H1 (cell line): ENCODE data around the gene TMEM163. TPM values are rescaled to one million over a fixed set of nuclear protein-coding genes. Genes with fewer than 3 reads are reported as not detected.

Experiments
- CTCF ChIA-PET: fragments of 300-600 bp; sonication (Branson Sonifier 250); formaldehyde crosslinking; loops from one replicate; lab custom pipeline; 2021; ENCODE audit not compliant: partially characterized antibody; lab: Charles Lee
- POLR2A ChIA-PET: fragments of 300-600 bp; sonication (Branson Sonifier 250); formaldehyde crosslinking; loops from one replicate; lab custom pipeline; 2021; ENCODE audit warnings: inconsistent platforms; ENCODE audit not compliant: partially characterized antibody; lab: Charles Lee
- DNase-seq, 2 experiments: peaks; one replicate each; pipeline versions ENCODE4 v3.0.0 to v3.0.0-alpha.2; 2010 to 2022; ENCODE audit warnings: low spot score in 2 of 2, low read depth in 1 of 2, mixed read lengths in 1 of 2
- FAIRE-seq: peaks from 2 replicates; lab custom pipeline; 2011; peaks lifted over from hg19 to GRCh38; lab: Jason Lieb, UNC
- H2AFZ ChIP-seq: 2 replicates; pipeline ENCODE4 v1.8.1; 2012; ENCODE audit warnings: low read length, inconsistent platforms
- H2AK5ac ChIP-seq: 2 replicates; pipeline ENCODE4 v1.6.1; 2013; ENCODE audit warnings: low read depth, low read length
- H2BK120ac ChIP-seq: replicated peaks from 2 replicates; pipeline ENCODE3; 2013; ENCODE audit warnings: low read depth, low read length, inconsistent platforms
- H2BK12ac ChIP-seq: 2 replicates; pipeline ENCODE4 v1.6.1; 2013; ENCODE audit warnings: low read depth, low read length
- H2BK15ac ChIP-seq: 2 replicates; pipeline ENCODE4 v1.6.1; 2013; ENCODE audit warnings: low read length
- H2BK20ac ChIP-seq: 2 replicates; pipeline ENCODE4 v1.6.1; 2013; ENCODE audit warnings: low read length
- H2BK5ac ChIP-seq: 2 replicates; pipeline ENCODE4 v1.6.1; 2013; ENCODE audit warnings: low read depth, low read length
- H3K14ac ChIP-seq: 2 replicates; pipeline ENCODE4 v1.6.1; 2013; ENCODE audit warnings: inconsistent platforms; ENCODE audit not compliant: insufficient read length
- H3K18ac ChIP-seq: 2 replicates; pipeline ENCODE4 v1.6.1; 2013; ENCODE audit warnings: low read length; ENCODE audit errors: extremely low read depth
- H3K23ac ChIP-seq: 2 replicates; pipeline ENCODE4 v1.6.1; 2013; ENCODE audit warnings: inconsistent platforms; ENCODE audit not compliant: insufficient read length
- H3K23me2 ChIP-seq: 2 replicates; pipeline ENCODE4 v1.6.1; 2013; ENCODE audit warnings: low read depth, low read length
- H3K27ac ChIP-seq: 2 replicates; pipeline ENCODE4 v1.6.1; 2011; ENCODE audit warnings: low read depth, low read length, inconsistent platforms
- H3K27me3 ChIP-seq, 4 experiments: replicated peaks in 1 of 4; 1 replicate in 1 of 4; 2 replicates in 3 of 4; pipeline versions ENCODE4 v1.6.1 to v1.8.1; 2011 to 2013; ENCODE audit warnings: low read length in 3 of 4, mild to moderate bottlenecking in 3 of 4, inconsistent platforms in 2 of 4, mixed read lengths in 2 of 4, moderate library complexity in 1 of 4; ENCODE audit not compliant: control insufficient read depth in 3 of 4, insufficient read depth in 3 of 4; ENCODE audit errors: extremely low read depth in 1 of 4
- H3K36me3 ChIP-seq, 4 experiments: 2 replicates each; pipeline versions ENCODE4 v1.6.1 to v1.8.1; 2011 to 2013; ENCODE audit warnings: mild to moderate bottlenecking in 4 of 4, low read length in 3 of 4, moderate library complexity in 2 of 4, control low read depth in 1 of 4, inconsistent platforms in 1 of 4; ENCODE audit not compliant: insufficient read depth in 4 of 4, control insufficient read depth in 2 of 4
- H3K4ac ChIP-seq: replicated peaks from 2 replicates; pipeline ENCODE3; 2013; ENCODE audit warnings: low read length, low read depth, mixed read lengths, inconsistent platforms; ENCODE audit not compliant: insufficient read length
- H3K4me1 ChIP-seq, 4 experiments: replicated peaks in 1 of 4; 1 replicate in 1 of 4; 2 replicates in 3 of 4; pipeline versions ENCODE4 v1.6.1 to v1.8.1; 2011 to 2013; ENCODE audit warnings: low read length in 3 of 4, inconsistent platforms in 2 of 4, mixed read lengths in 1 of 4; ENCODE audit not compliant: insufficient read depth in 4 of 4, control insufficient read depth in 3 of 4
- H3K4me2 ChIP-seq, 2 experiments: 2 replicates each; pipeline versions ENCODE4 v1.6.1 to v1.8.1; 2011 to 2013; ENCODE audit warnings: low read depth in 2 of 2, low read length in 2 of 2, control low read depth in 1 of 2, inconsistent platforms in 1 of 2, mild to moderate bottlenecking in 1 of 2; ENCODE audit not compliant: insufficient read depth in 1 of 2
- H3K4me3 ChIP-seq, 4 experiments: fragments of 200-600, 300-600 bp in 1 of 4; sonication (generic), shearing (Covaris generic), sonication (Bioruptor Twin) in 1 of 4; 2 replicates each; pipeline versions ENCODE4 v1.5.1 to v1.8.1; 2011 to 2016; ENCODE audit warnings: low read length in 4 of 4, low read depth in 3 of 4, control low read depth in 2 of 4, inconsistent platforms in 2 of 4, mild to moderate bottlenecking in 2 of 4, mixed read lengths in 1 of 4, moderate library complexity in 1 of 4; ENCODE audit not compliant: insufficient read depth in 2 of 4; ENCODE audit errors: extremely low read depth in 1 of 4
- H3K56ac ChIP-seq: replicated peaks from 2 replicates; pipeline ENCODE3; 2013; ENCODE audit warnings: low read depth, mild to moderate bottlenecking, mixed read lengths, low read length, inconsistent platforms; ENCODE audit not compliant: insufficient read length
- H3K79me1 ChIP-seq: 2 replicates; pipeline ENCODE4 v1.6.1; 2013; ENCODE audit warnings: low read depth, low read length, control low read depth
- H3K79me2 ChIP-seq, 2 experiments: 2 replicates each; pipeline versions ENCODE4 v1.6.1 to v1.8.1; 2012 to 2013; ENCODE audit warnings: low read length in 2 of 2, mild to moderate bottlenecking in 2 of 2, inconsistent platforms in 1 of 2; ENCODE audit not compliant: insufficient read depth in 2 of 2, control insufficient read depth in 1 of 2
- H3K9ac ChIP-seq, 4 experiments: replicated peaks in 1 of 4; 1 replicate in 1 of 4; 2 replicates in 3 of 4; pipeline versions ENCODE4 v1.6.1 to v1.8.1; 2011 to 2013; ENCODE audit warnings: low read depth in 3 of 4, low read length in 3 of 4, control low read depth in 2 of 4, mild to moderate bottlenecking in 2 of 4, moderate library complexity in 2 of 4, inconsistent platforms in 1 of 4; ENCODE audit errors: extremely low read depth in 1 of 4
- H3K9me3 ChIP-seq, 2 experiments: 2 replicates each; pipeline versions ENCODE4 v1.6.1 to v1.8.1; 2012 to 2013; ENCODE audit warnings: mild to moderate bottlenecking in 2 of 2, moderate library complexity in 2 of 2, control low read depth in 1 of 2, inconsistent platforms in 1 of 2, low read depth in 1 of 2, low read length in 1 of 2, mixed read lengths in 1 of 2; ENCODE audit not compliant: insufficient read depth in 2 of 2
- H4K20me1 ChIP-seq, 2 experiments: replicated peaks in 1 of 2; 2 replicates each; pipeline versions ENCODE3 to v1.8.1; 2011 to 2013; ENCODE audit warnings: inconsistent platforms in 2 of 2, low read length in 2 of 2, mild to moderate bottlenecking in 1 of 2; ENCODE audit not compliant: insufficient read depth in 2 of 2, control insufficient read depth in 1 of 2
- H4K5ac ChIP-seq: 2 replicates; pipeline ENCODE4 v1.6.1; 2013; ENCODE audit warnings: low read length, low read depth, mixed read lengths, inconsistent platforms; ENCODE audit not compliant: insufficient read length
- H4K8ac ChIP-seq: 2 replicates; pipeline ENCODE4 v1.8.0; 2013; ENCODE audit warnings: mild to moderate bottlenecking, moderate library complexity, low read length, inconsistent platforms; ENCODE audit not compliant: insufficient read depth; ENCODE audit errors: extremely low read depth
- H4K91ac ChIP-seq: replicated peaks from 2 replicates; pipeline ENCODE3; 2013; ENCODE audit warnings: low read length, mixed read lengths, inconsistent platforms; ENCODE audit not compliant: insufficient read length
- CBX5 ChIP-seq: fragments of 300-800, 300-1000 bp; sonication (generic); IDR thresholded peaks from 2 replicates; pipeline ENCODE4 v1.7.1; 2016; ENCODE audit warnings: antibody characterized with exemption, low read length, low read depth
- CEBPB ChIP-seq: IDR thresholded peaks from 2 replicates; pipeline ENCODE4 v1.6.1; 2012; ENCODE audit warnings: low read depth, low read length
- CHD1 ChIP-seq: IDR thresholded peaks from 2 replicates; pipeline ENCODE4 v1.6.1; 2012; ENCODE audit warnings: low read depth, low read length, improper control_type of control experiment
- EP300 ChIP-seq, 2 experiments: IDR thresholded peaks; 1 replicate in 1 of 2; 2 replicates in 1 of 2; pipeline ENCODE4 v1.6.1; 2011 to 2012; ENCODE audit warnings: low read depth in 2 of 2, low read length in 2 of 2, mild to moderate bottlenecking in 2 of 2, borderline replicate concordance in 1 of 2, inconsistent platforms in 1 of 2, moderate library complexity in 1 of 2
- EZH2 ChIP-seq: fragments of 200-600 bp; sonication (generic); IDR thresholded peaks from 2 replicates; pipeline ENCODE4 v1.7.1; 2012; ENCODE audit warnings: low read depth, mild to moderate bottlenecking, moderate library complexity, low read length, inconsistent platforms; ENCODE audit not compliant: severe bottlenecking
- HDAC2 ChIP-seq, 2 experiments: fragments of 300-600 bp in 1 of 2; sonication (generic) in 1 of 2; IDR thresholded peaks; 2 replicates each; pipeline ENCODE4 v1.6.1; 2011 to 2012; ENCODE audit warnings: low read depth in 2 of 2, low read length in 2 of 2, mild to moderate bottlenecking in 2 of 2, moderate library complexity in 2 of 2, borderline replicate concordance in 1 of 2, inconsistent platforms in 1 of 2
- KDM5A ChIP-seq: fragments of 200-600 bp; IDR thresholded peaks from 2 replicates; pipeline ENCODE4 v1.7.1; 2012; ENCODE audit warnings: mild to moderate bottlenecking, low read length, inconsistent platforms, mixed read lengths
- POLR2AphosphoS5 ChIP-seq: IDR thresholded peaks from 2 replicates; pipeline ENCODE4 v1.6.1; 2011; ENCODE audit warnings: low read depth, low read length
- POU5F1 ChIP-seq: IDR thresholded peaks from 2 replicates; pipeline ENCODE4 v1.6.1; 2011; ENCODE audit warnings: low read depth, mild to moderate bottlenecking, low read length, moderate library complexity
- RBBP5 ChIP-seq: IDR thresholded peaks from 2 replicates; pipeline ENCODE4 v1.7.1; 2012; ENCODE audit warnings: low read depth, mild to moderate bottlenecking, inconsistent platforms, low read length, moderate library complexity, borderline replicate concordance
- RXRA ChIP-seq: IDR thresholded peaks from 2 replicates; pipeline ENCODE4 v1.6.1; 2011; ENCODE audit warnings: low read depth, mild to moderate bottlenecking, low read length, moderate library complexity; ENCODE audit not compliant: insufficient read depth
- SP2 ChIP-seq: IDR thresholded peaks from 2 replicates; pipeline ENCODE4 v1.6.1; 2012; ENCODE audit warnings: mild to moderate bottlenecking, low read length, inconsistent platforms
- SRF ChIP-seq: IDR thresholded peaks from 2 replicates; pipeline ENCODE4 v1.6.1; 2011; ENCODE audit warnings: mild to moderate bottlenecking, low read depth, low read length, moderate library complexity
- USF2 ChIP-seq: IDR thresholded peaks from 2 replicates; pipeline ENCODE4 v1.6.1; 2011; ENCODE audit warnings: low read length, improper control_type of control experiment
- WGBS, 2 experiments: shearing (Covaris generic) in 1 of 2; methylation state at CpG; one replicate each; pipeline versions ENCODE4 v1.1.6 to v1.1.7; 2013 to 2015; ENCODE audit warnings: low lambda C conversion rate in 2 of 2, mixed read lengths in 2 of 2, inconsistent platforms in 1 of 2, low coverage in 1 of 2, missing lambda C conversion rate in 1 of 2; ENCODE audit not compliant: insufficient replicate concordance in 2 of 2, insufficient coverage in 1 of 2, insufficient read length in 1 of 2; ENCODE audit errors: extremely low coverage in 1 of 2, missing lambda C conversion rate in 1 of 2; 5-methylcytosine and 5-hydroxymethylcytosine counted together
- polyA plus RNA-seq, 7 experiments: library from polyadenylated mRNA; depleted of rRNA in 3 of 7; stranded (reverse) in 5 of 7; unstranded in 2 of 7; fragments of >200 nt in 5 of 7; fragments of 200-250 nt in 2 of 7; gene quantifications; 1 replicate in 5 of 7; 2 replicates in 1 of 7; 4 replicates in 1 of 7; pipeline versions ENCODE4 v1.2.1 to v1.2.3, GENCODE V29; 2011 to 2013; ENCODE audit warnings: missing spikeins in 2 of 7, mixed read lengths in 2 of 7
- total RNA-seq: library from RNA; stranded (reverse); fragmentation: NEBNext Ultra II Directional; extraction: Animal tissue kit (Norgen Biotek cat#: 25700); gene quantifications from 2 replicates; pipeline ENCODE4 v1.2.1, GENCODE V29; 2021

The TMEM163 gene
- total and polyA plus RNA-seq, 2 of the 8 experiments (the other 6 are each of a cell fraction or from before 2014, with no cell fraction given): 2.8 to 3.2 TPM

GRCh38 chr2:134625311-134625710, 93.5 kb downstream of the TMEM163 start:
- Histone ChIP-seq H3K23ac (no peak overlapping the region), H3K27me3 (no peaks in the 10 kb centered on the region; a peak in 1 of 7 replicates), H3K79me2 (no peaks in the 10 kb centered on the region), H2BK20ac (no peak overlapping the region), H3K18ac (no peak overlapping the region), H3K9me3 (no peaks in the 10 kb centered on the region), H2BK120ac (no peak overlapping the region), H3K14ac (no peak overlapping the region), H3K27ac (no peak overlapping the region), H4K20me1 (no peaks in the 10 kb centered on the region), H2BK15ac (no peak overlapping the region), H4K91ac (no peak overlapping the region), H3K4me3 (no peak overlapping the region), H3K4me2 (no peak overlapping the region), H3K23me2 (no peaks in the 10 kb centered on the region), H3K9ac (no peak overlapping the region), H3K79me1 (no peaks in the 10 kb centered on the region), H2AK5ac (no peak overlapping the region), H4K8ac (no peak overlapping the region), H4K5ac (no peak overlapping the region), H3K4ac (no peak overlapping the region), H2BK12ac (no peak overlapping the region), H2BK5ac (no peak overlapping the region), H3K56ac (no peak overlapping the region), H2AFZ (no peak overlapping the region), H3K4me1 (no peaks in the 10 kb centered on the region), H3K36me3 (no peaks in the 10 kb centered on the region)
- CTCF ChIA-PET: no interaction called here
- POLR2A ChIA-PET: no interaction called here
- DNase-seq (no peak), FAIRE-seq (no peak)
- 94% methylated on average over 4 of the region's 4 CpGs; no CpG with 5 or more reads in 1 of the 2 experiments for WGBS, 2 experiments
- TF ChIP-seq CBX5: no peak
- TF ChIP-seq HDAC2 (IDR thresholded peaks at IDR 0.05; ENCODE audit: borderline replicate concordance in 1 of 2, low read depth in 2 of 2, low read length in 2 of 2): no peak
- no peak for TF ChIP-seq CHD1
- TF ChIP-seq POLR2AphosphoS5: no peak
- TF ChIP-seq USF2: no peak
- no peak for TF ChIP-seq POU5F1
- no peak for TF ChIP-seq SP2
- TF ChIP-seq EP300 (IDR thresholded peaks at IDR 0.05; ENCODE audit: borderline replicate concordance in 1 of 2, low read depth in 2 of 2, low read length in 2 of 2): no peak
- no peak for TF ChIP-seq RBBP5
- TF ChIP-seq RXRA: no peak
- no peak for TF ChIP-seq EZH2
- no peak for TF ChIP-seq SRF
- no peak for TF ChIP-seq CEBPB
- TF ChIP-seq KDM5A: no peak
